Small intestine (tissue), 7 donors: ENCODE data around the gene UHMK1. TPM values are rescaled to one million over a fixed set of nuclear protein-coding genes. Genes with fewer than 3 reads are reported as not detected.

Source experiments
- DNase-seq, 2 donors: peaks; one replicate each; pipeline versions ENCODE4 v3.0.0 to v3.0.0-alpha.2; 2013
- FAIRE-seq: peaks from 2 replicates; lab custom pipeline; 2012; peaks lifted over from hg19 to GRCh38; lab: Jason Lieb, UNC
- H3K27ac ChIP-seq, 3 donors: one replicate each; pipeline ENCODE4 v1.5.1; 2013; ENCODE audit warnings: low read length in 2 of 3, mild to moderate bottlenecking in 2 of 3, control low read depth in 1 of 3, inconsistent platforms in 1 of 3, low read depth in 1 of 3, moderate library complexity in 1 of 3
- H3K27me3 ChIP-seq, 3 donors: one replicate each; pipeline ENCODE4 v1.6.1; 2013; ENCODE audit warnings: low read length in 3 of 3, inconsistent platforms in 1 of 3; ENCODE audit not compliant: control insufficient read depth in 3 of 3, insufficient read depth in 3 of 3
- H3K36me3 ChIP-seq, 3 donors: one replicate each; pipeline ENCODE4 v1.6.1; 2013; ENCODE audit warnings: low read length in 3 of 3, inconsistent platforms in 1 of 3, low read depth in 1 of 3, mild to moderate bottlenecking in 1 of 3, moderate library complexity in 1 of 3; ENCODE audit not compliant: control insufficient read depth in 3 of 3, insufficient read depth in 2 of 3
- H3K4me1 ChIP-seq, 3 donors: one replicate each; pipeline ENCODE4 v1.6.1; 2013; ENCODE audit warnings: low read length in 2 of 3, inconsistent platforms in 1 of 3, low read depth in 1 of 3, mild to moderate bottlenecking in 1 of 3, moderate library complexity in 1 of 3; ENCODE audit not compliant: control insufficient read depth in 3 of 3, insufficient read depth in 2 of 3
- H3K4me3 ChIP-seq, 3 donors: one replicate each; pipeline ENCODE4 v1.5.1; 2013; ENCODE audit warnings: low read length in 3 of 3, control low read depth in 1 of 3, inconsistent platforms in 1 of 3, low read depth in 1 of 3, mild to moderate bottlenecking in 1 of 3, moderate library complexity in 1 of 3
- H3K9me3 ChIP-seq, 2 donors: one replicate each; pipeline ENCODE4 v1.6.1; 2013; ENCODE audit warnings: low read depth in 1 of 2, low read length in 1 of 2; ENCODE audit not compliant: control insufficient read depth in 2 of 2, insufficient read depth in 1 of 2
- WGBS, 3 donors: extraction: QIAGEN DNeasy Blood & Tissue Kit; methylation state at CpG; one replicate each; pipeline ENCODE4 v1.1.7; 2013; 5-methylcytosine and 5-hydroxymethylcytosine counted together
- polyA plus RNA-seq, 4 donors: library from polyadenylated mRNA; stranded (reverse) in 3 of 4; unstranded in 1 of 4; fragments of 200-250 nt in 3 of 4; fragments of 120-200 nt in 1 of 4; gene quantifications; one replicate each; pipeline versions ENCODE4 v1.2.1 to v1.2.3, GENCODE V29; 2013
- donor health status: healthy with polysubstance abuse.
- donor health status: control.
- donor health status: control.
- donor health status: Bipolar disorder and iron deficiency.
- donor health status: healthy.

The UHMK1 gene
- polyA plus RNA-seq, 4 donors, result 13.0 to 40.8 (median 17.6) TPM

GRCh38 chr1:162550925-162551324 lies 53.3 kb downstream of the UHMK1 start:
- Histone ChIP-seq H3K27ac (no peak overlapping the region), H3K9me3 (no peaks in the 10 kb centered on the region), H3K36me3 (no peaks in the 10 kb centered on the region), H3K4me1 (no peaks in the 10 kb centered on the region), H3K27me3 (no peaks in the 10 kb centered on the region), H3K4me3 (no peak overlapping the region)
- no peak for FAIRE-seq
- no peak for DNase-seq
- 86 to 92% (median 91%) methylated on average over 1 of the region's 1 CpG for WGBS, 3 donors

GRCh38 chr1:162551969-162552683 lies 54.5 kb downstream of the UHMK1 start:
- WGBS, 3 donors, result 77 to 92% (median 86%) methylated on average over 7 of the region's 7 CpGs
- Histone ChIP-seq H3K9me3 (no peaks in the 10 kb centered on the region), H3K36me3 (no peaks in the 10 kb centered on the region), H3K27ac (no peak overlapping the region), H3K27me3 (no peaks in the 10 kb centered on the region), H3K4me1 (no peaks in the 10 kb centered on the region), H3K4me3 (no peak overlapping the region)
- DNase-seq (no peak), FAIRE-seq (no peak)

GRCh38 chr1:162552684-162553252 lies 55.1 kb downstream of the UHMK1 start:
- Histone ChIP-seq H3K36me3 (no peaks in the 10 kb centered on the region), H3K27ac (peak overlapping the region in 1 of 3 donors; percentile 38), H3K27me3 (no peaks in the 10 kb centered on the region), H3K4me3 (no peak overlapping the region), H3K9me3 (no peaks in the 10 kb centered on the region), H3K4me1 (no peaks in the 10 kb centered on the region)
- 89 to 97% (median 93%) methylated on average over 8 of the region's 8 CpGs for WGBS, 3 donors
- DNase-seq (no peak), FAIRE-seq (no peak)

GRCh38 chr1:162554258-162554657 lies 56.6 kb downstream of the UHMK1 start:
- Histone ChIP-seq H3K36me3 (no peaks in the 10 kb centered on the region), H3K27ac (no peak overlapping the region), H3K27me3 (no peaks in the 10 kb centered on the region), H3K4me3 (no peak overlapping the region), H3K4me1 (no peaks in the 10 kb centered on the region), H3K9me3 (no peaks in the 10 kb centered on the region)
- FAIRE-seq, result no peak
- no peak for DNase-seq
- 85 to 95% (median 88%) methylated on average over 1 of the region's 1 CpG for WGBS, 3 donors

GRCh38 chr1:162557536-162557935 lies 59.9 kb downstream of the UHMK1 start:
- H3K36me3 ChIP-seq, result no peaks in the 10 kb centered on the region
- no peak overlapping the region for H3K4me3 ChIP-seq
- DNase-seq (peak in 1 of 2 donors; percentile 67), FAIRE-seq (no peak)
- H3K9me3 ChIP-seq, result no peaks in the 10 kb centered on the region
- WGBS, 3 donors, result 48 to 72% (median 50%) methylated on average over 3 of the region's 3 CpGs
- peaks cover 0 to 5% (median 0%) of the 10 kb centered on the region in 3 donors for H3K4me1 ChIP-seq
- no peak overlapping the region for H3K27ac ChIP-seq
- H3K27me3 ChIP-seq, result no peaks in the 10 kb centered on the region

- H3K4me3 ChIP-seq, result peak overlapping the region; percentile 85 to 97 (median 85)
- FAIRE-seq, result no peak
- H3K27ac ChIP-seq, result peak overlapping the region; percentile 92 to 100 (median 97)
- DNase-seq, result peak; percentile 58 to 70
- 14 to 34% (median 23%) methylated on average over 9 of the region's 9 CpGs for WGBS, 3 donors
- no peaks in the 10 kb centered on the region for H3K27me3 ChIP-seq
- no peaks in the 10 kb centered on the region for H3K36me3 ChIP-seq
- H3K9me3 ChIP-seq, result no peaks in the 10 kb centered on the region
- peaks cover 3 to 8% (median 5%) of the 10 kb centered on the region in 3 donors for H3K4me1 ChIP-seq
Observed at GRCh38 chr1:162560303-162561036, 62.9 kb downstream of the UHMK1 start.

- peaks cover 0 to 2% (median 0%) of the 10 kb centered on the region in 3 donors for H3K36me3 ChIP-seq
- DNase-seq (peak; percentile 99), FAIRE-seq (no peak)
- peak overlapping the region; percentile 93 to 100 (median 97) for H3K27ac ChIP-seq
- H3K27me3 ChIP-seq, result no peaks in the 10 kb centered on the region
- peaks cover 3 to 8% (median 7%) of the 10 kb centered on the region in 3 donors for H3K4me1 ChIP-seq
- peak overlapping the region; percentile 85 to 97 (median 85) for H3K4me3 ChIP-seq
- no peaks in the 10 kb centered on the region for H3K9me3 ChIP-seq
- 0 to 1% (median 1%) methylated on average over 35 to 53 of the region's 53 CpGs for WGBS, 3 donors
Observed at GRCh38 chr1:162561037-162561615, 63.5 kb downstream of the UHMK1 start.
